SK-MEL-5 (cell line): ENCODE measurements around the gene THOC6. TPM values are rescaled to one million over a fixed set of nuclear protein-coding genes. Genes with fewer than 3 reads are reported as not detected.
"Not testable (repeated sequence)": the region's sequence is repeated elsewhere in the genome, so short reads cannot be mapped to it uniquely, and the experiment has no call there.

Source experiments
- DNase-seq: peaks from one replicate; pipeline ENCODE4 v3.0.0-alpha.2; 2016; ENCODE audit warnings: low read depth, low spot score
- in situ Hi-C: cut with HindIII; loops from 2 replicates; pipeline ENCODE4 v1.10.0; 2016; ENCODE audit warnings: low sequenced_read_pairs, high pct_unique_total_duplicates, low pct_unique_long_range_greater_than_20kb
- total RNA-seq: library from RNA; depleted of rRNA; stranded (reverse); fragments of >200 nt; shearing (Covaris generic); gene quantifications from 2 replicates; pipeline ENCODE4 v1.2.3, GENCODE V29; 2014

Gene THOC6
- total RNA-seq, 1 experiment from 2014 or later = 15.4 TPM

DNA sequence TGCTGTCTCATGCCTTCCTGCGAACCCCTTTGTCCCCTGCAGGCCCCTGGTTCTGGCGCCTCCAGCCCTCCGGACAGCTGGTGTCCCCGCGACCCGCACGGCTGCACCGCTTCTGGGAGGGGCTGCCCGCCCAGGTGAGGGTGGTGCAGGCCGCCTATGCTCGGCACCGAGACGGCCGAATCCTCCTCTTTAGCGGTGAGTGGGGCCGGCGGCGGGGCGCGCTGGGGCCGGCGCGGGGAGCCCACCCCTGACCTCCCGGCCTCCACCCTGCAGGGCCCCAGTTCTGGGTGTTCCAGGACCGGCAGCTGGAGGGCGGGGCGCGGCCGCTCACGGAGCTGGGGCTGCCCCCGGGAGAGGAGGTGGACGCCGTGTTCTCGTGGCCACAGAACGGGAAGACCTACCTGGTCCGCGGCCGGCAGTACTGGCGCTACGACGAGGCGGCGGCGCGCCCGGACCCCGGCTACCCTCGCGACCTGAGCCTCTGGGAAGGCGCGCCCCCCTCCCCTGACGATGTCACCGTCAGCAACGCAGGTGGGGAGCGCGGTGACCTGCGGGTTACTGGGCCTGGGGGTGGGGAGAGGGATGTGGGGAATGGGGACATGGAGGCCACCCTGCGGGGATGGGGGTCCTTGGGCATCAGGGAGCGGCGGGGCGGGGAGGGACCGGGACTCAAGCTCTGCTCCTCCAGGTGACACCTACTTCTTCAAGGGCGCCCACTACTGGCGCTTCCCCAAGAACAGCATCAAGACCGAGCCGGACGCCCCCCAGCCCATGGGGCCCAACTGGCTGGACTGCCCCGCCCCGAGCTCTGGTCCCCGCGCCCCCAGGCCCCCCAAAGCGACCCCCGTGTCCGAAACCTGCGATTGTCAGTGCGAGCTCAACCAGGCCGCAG lies 34.5 kb downstream of the THOC6 start:
- peak; percentile 20 for DNase-seq
- in situ Hi-C loops = no loop called here

DNA sequence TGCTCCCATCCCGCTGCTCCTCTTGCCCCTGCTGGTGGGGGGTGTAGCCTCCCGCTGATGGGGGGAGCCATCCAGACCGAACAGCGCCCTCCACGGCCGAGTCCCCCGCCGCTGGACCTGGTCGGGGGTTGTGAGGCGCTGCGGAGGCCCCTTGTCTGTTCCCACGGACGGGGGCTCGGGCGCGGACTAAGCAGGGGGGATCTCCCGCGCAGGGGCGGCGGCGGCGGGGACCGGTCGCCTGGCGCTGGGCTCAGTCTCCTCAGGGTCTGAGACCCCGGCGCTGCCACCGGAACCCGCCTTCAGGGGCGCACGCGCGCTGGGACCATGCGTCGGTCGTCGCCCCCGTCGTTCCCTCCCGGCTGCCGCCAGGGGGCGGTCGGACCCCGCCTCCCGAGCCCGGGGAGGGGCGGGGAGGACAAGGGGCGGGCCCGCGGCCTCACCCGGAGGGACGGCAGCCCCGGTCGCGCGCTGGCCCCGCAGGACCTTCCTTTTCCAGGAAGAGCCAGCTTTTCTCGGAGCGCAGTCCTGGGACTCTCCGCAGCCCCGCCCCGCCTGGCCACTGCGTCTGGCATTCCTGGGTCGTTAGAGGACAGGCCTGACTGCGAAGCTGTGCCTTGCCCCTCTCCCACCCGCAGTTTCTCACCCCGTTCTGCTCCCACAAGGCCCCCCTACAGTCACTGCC lies 35.3 kb downstream of the THOC6 start:
- peak; percentile 73 for DNase-seq
- in situ Hi-C loops = no loop called here

DNA sequence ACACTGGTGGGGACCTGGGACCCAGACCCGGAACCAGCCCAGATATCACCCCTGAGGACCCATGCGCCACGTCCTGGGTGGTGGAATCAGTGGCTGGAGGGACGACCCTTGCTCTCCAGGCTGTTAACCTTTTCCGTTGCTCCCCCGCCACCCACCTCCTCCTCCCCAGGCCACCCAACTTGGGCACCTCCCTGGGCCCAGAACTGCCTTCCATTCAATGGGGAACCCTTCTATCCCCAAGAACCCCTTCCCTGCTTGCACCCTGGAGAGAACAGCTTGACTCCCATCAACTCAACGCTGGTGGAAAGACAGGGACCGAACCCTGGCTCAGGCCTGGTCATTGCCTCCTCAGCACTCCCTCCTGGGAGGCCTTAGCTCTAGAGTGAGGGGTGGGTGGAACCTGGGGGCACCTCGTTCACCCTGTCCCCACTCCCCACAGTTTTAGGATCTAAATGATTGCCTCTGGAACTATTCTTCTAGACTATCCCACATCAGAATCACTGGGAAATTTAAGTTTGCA lies 35.9 kb downstream of the THOC6 start:
- in situ Hi-C loops = no loop called here
- no peak for DNase-seq

DNA sequence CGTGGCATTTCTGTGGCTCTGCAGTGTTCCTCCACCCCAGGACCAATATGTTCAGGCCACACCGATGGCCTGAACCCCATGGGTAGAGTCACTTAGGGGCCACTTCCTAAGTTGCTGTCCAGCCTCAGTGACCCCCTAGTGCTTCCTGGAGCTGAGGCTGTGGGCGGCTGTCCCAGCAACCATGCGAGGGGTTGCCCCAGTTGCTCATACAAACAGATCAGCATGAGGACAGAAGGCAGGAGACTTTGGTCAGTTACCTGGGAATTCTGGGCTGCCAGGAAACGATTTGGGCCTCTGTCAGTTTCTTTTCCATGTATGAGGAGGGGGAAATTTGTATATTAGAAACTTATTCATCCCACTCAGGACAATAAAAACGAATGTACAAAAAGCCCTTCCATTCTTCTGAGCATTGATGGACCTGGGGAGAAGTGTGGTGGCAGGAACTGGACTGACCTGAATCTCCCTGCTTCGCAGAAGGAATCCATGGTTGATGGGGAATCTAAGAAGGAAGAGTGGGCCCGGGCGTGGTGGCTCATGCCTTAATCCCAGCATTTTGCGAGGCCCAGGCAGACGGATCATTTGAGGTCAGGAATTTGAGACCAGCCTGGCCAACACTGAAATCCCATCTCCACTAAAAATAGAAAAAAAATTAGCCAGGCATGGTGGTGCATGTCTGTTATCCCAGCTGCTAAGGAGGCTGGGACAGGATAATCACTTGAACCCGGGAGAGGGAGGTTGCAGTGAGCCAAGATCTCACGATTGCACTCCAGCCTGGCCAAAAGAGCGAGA lies 36.7 kb downstream of the THOC6 start:
- in situ Hi-C loops = no loop called here
- no peak for DNase-seq

- in situ Hi-C loops = no loop called here
- DNase-seq = no peak
Measured at GRCh38 chr16:3062553-3062952, 38.7 kb downstream of the THOC6 start.

- in situ Hi-C loops = no loop called here
- DNase-seq = no peak
Measured at GRCh38 chr16:3063625-3064386, 40.0 kb downstream of the THOC6 start.

GRCh38 chr16:3065069-3065741 lies 41.4 kb downstream of the THOC6 start, which contains the start of gene IL32:
Gene IL32 (plus strand): TSS chr16:3065640. CDS start chr16:3065812, 172 bp downstream.
- in situ Hi-C loops = no loop called here
- DNase-seq = no peak

DNA sequence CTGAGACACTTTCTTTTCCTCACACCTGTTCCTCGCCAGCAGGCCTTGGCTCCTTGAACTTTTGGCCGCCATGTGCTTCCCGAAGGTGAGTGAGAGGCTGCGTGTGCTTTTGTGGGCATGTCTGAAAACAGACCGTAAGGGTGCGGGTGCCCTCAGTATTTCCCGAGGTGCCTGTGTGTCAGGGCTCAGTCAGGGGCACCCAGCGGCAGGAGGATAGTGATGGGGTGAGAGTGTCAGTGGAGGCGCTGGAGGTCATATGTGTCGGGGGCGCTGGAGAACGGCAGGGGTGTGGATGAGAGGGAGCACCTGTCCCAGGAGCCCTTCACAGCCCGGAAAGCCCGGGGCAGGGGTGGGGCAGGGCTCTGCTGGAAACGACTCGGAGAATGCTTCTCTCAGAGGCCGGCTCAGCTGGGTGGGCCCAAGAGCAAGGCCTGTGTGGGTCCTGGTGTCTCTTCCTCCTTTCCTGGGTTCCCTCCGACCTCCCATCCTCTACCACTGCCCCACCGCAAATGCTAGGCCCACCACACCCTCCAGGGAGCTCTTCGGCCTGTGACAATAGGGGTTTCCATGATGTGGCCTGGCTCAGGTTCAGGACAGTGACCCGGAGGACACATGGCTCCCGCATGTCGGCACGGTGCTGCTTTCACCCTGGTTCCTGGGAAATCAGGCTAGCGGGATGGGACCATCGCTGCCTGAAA lies 42.1 kb downstream of the THOC6 start:
- in situ Hi-C loops = no loop called here
- DNase-seq = no peak

- in situ Hi-C loops = no loop called here
- DNase-seq = no peak
Measured at GRCh38 chr16:3066440-3066748, 42.6 kb downstream of the THOC6 start.

DNA sequence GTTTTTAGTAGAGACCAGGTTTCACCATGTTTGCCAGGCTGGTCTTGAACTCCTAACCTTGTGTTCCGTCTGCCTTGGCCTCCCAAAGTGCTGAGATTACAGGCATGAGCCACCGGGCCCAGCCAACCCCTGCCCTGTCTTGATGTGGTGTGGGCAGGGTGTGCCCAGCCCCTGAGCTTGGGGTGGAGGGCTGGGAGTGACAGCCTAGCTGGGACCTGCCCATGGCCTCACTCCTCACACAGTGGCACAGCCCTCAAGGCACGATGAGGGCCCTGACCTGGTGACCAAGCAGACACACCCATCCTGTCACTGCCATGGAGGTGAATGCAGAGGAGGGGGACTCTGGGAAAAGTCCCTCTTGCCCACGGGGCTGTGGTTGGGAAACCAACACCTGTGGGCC lies 44.7 kb downstream of the THOC6 start:
- in situ Hi-C loops = no loop called here

GRCh38 chr16:3069146-3069545 lies 45.3 kb downstream of the THOC6 start:
- DNase-seq, in situ Hi-C loops: not testable (repeated sequence)

More for the DNA sequence above, 44.7 kb downstream of the THOC6 start:
- DNase-seq = no peak

DNA sequence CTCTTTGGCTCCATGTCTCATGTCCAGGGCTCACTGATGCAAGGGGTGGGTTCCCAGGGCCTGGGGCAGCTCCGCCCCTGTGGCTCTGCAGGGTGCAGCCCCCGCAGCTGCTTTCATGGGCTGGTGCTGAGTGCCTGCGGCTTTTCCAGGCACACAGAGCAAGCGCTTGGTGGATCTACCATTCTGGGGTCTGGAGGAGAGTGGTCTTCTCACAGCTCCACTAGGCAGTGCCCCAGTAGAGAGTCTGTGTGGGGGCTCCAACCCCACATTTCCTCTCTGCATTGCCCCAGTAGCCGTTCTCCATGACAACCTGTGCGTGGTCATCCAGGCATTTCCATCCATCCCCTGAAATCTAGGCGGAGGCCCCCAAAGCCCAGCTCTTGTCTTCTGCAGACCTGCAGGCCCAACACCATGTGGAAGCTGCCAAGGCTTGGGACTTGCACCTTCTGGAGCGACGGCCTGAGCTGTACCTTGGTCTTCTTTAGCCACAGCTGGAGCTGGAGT lies 46.8 kb downstream of the THOC6 start:
- in situ Hi-C loops = no loop called here
- DNase-seq = no peak

DNA sequence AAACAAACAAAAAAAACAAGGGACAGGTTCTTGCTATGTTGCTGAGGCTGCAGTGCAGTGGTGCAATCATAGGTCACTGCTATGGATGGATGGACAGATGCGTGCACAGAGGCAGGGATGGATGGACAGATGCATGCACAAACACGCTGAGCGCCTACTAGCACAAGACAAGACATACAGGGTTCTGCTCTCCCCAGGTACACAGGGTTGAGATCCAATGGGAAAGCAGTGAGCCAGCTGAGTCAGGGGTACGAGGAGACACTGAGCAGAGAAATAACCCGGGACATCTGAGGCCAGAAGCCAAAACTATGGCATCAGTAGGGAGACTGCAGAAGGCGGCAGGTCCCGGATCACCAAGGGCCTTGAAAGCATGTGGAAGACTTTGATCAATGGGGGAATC lies 47.8 kb downstream of the THOC6 start:
- in situ Hi-C loops = no loop called here
- no peak for DNase-seq

- in situ Hi-C loops, DNase-seq: not testable (repeated sequence)
Measured at GRCh38 chr16:3072148-3072547, 48.3 kb downstream of the THOC6 start.

- peak; percentile 33 for DNase-seq
- in situ Hi-C loops = not testable (repeated sequence)
Measured at GRCh38 chr16:3072576-3073263, 48.9 kb downstream of the THOC6 start.

DNA sequence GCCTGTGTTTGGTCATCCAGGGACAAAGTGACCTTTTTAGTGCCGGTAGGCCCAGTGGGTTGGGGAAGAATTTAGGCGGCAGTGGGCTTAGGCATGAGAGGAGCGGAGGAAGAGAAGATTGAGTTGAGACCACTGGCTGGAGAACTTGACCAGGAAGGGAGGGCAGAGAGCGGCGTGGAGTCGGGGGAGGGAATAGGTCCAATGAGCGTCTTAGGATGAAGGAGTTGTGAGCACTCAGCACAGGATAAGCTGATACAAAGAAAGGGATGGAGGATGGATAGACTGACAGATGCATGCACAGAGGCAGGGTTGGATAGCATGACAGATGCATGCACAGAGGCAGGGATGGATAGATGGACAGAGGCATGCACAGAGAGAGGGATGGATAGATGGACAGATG lies 49.6 kb downstream of the THOC6 start:
- no peak for DNase-seq
- in situ Hi-C loops = no loop called here
